ENCODE data around the gene MDM4. TPM values are rescaled to one million over a fixed set of nuclear protein-coding genes. Genes with fewer than 3 reads are reported as not detected.
A peak's percentile ranks its signal among the peaks of the same experiment; 100 is the strongest.

Gene MDM4
- total and polyA plus RNA-seq, 4 experiments from 2014 or later: 7.7 to 237 (median 120) TPM

GRCh38 chr1:204591473-204592090, 75.4 kb downstream of the MDM4 start:
- peaks cover 0 to 1% (median under 1%) of the 10 kb centered on the region in 4 donors for H3K4me1 Mint-ChIP-seq
- POLR2A ChIA-PET (ENCODE audit: partially characterized antibody): no interaction called here
- no peaks in the 10 kb centered on the region for H3K9me3 ChIP-seq (ENCODE audit: control insufficient read depth in 1 of 2, low read length in 2 of 2)
- H3K36me3 Mint-ChIP-seq: peaks cover 0 to 14% of the 10 kb centered on the region in 2 donors
- H3K4me3 ChIP-seq (ENCODE audit: low read length in 2 of 2): no peak overlapping the region
- peak overlapping the region in 1 of 7 donors; percentile 13 for H3K27ac Mint-ChIP-seq
- no peaks in the 10 kb centered on the region for H3K4me1 ChIP-seq (ENCODE audit: insufficient read depth, low read length)
- no peaks in the 10 kb centered on the region for H3K27me3 ChIP-seq (ENCODE audit: insufficient read depth, low read length)
- no peaks in the 10 kb centered on the region for H3K36me3 ChIP-seq (ENCODE audit: insufficient read depth, low read length)
- no peak overlapping the region for H3K27ac ChIP-seq (ENCODE audit: low read depth, low read length)
- DNase-seq: no peak
- no peaks in the 10 kb centered on the region for H3K27me3 Mint-ChIP-seq
- intact Hi-C loops (cut with micrococcal nuclease): no loop called here
- H3K4me3 Mint-ChIP-seq: no peak overlapping the region
- H3K9me3 Mint-ChIP-seq: no peaks in the 10 kb centered on the region
- CTCF ChIA-PET (ENCODE audit: partially characterized antibody): interaction anchor here (0.9 to 1.1 kb wide), 2 partner anchors 20 to 216 kb away, joined by 3 read pairs; no protein-coding TSS in a partner anchor

GRCh38 chr1:204592246-204592948, 76.2 kb downstream of the MDM4 start:
- no peak for DNase-seq
- Mint-ChIP-seq H3K27me3 (no peaks in the 10 kb centered on the region), H3K4me3 (no peak overlapping the region), H3K36me3 (peaks cover 0 to 20% of the 10 kb centered on the region in 2 donors), H3K4me1 (peaks cover 0 to 1% (median under 1%) of the 10 kb centered on the region in 4 donors), H3K9me3 (no peaks in the 10 kb centered on the region), H3K27ac (peak overlapping the region in 1 of 7 donors; percentile 73)
- intact Hi-C loops (cut with micrococcal nuclease): no loop called here
- Histone ChIP-seq H3K27ac (ENCODE audit: low read depth, low read length) (no peak overlapping the region), H3K9me3 (ENCODE audit: control insufficient read depth in 1 of 2, low read length in 2 of 2) (no peaks in the 10 kb centered on the region), H3K27me3 (ENCODE audit: insufficient read depth, low read length) (no peaks in the 10 kb centered on the region), H3K36me3 (ENCODE audit: insufficient read depth, low read length) (no peaks in the 10 kb centered on the region), H3K4me3 (ENCODE audit: low read length in 2 of 2) (no peak overlapping the region), H3K4me1 (ENCODE audit: insufficient read depth, low read length) (no peaks in the 10 kb centered on the region)
- ChIA-PET CTCF (ENCODE audit: partially characterized antibody) (interaction anchor here (0.9 to 1.1 kb wide), 2 partner anchors 19 to 215 kb away, joined by 3 read pairs; no protein-coding TSS in a partner anchor), POLR2A (ENCODE audit: partially characterized antibody) (no interaction called here)

- no peaks in the 10 kb centered on the region for H3K4me1 Mint-ChIP-seq
- no peak overlapping the region for H3K4me3 Mint-ChIP-seq
- no peaks in the 10 kb centered on the region for H3K4me1 ChIP-seq (ENCODE audit: insufficient read depth, low read length)
- no peak overlapping the region for H3K27ac ChIP-seq (ENCODE audit: low read depth, low read length)
- no peaks in the 10 kb centered on the region for H3K27me3 ChIP-seq (ENCODE audit: insufficient read depth, low read length)
- H3K9me3 Mint-ChIP-seq: no peaks in the 10 kb centered on the region
- no peak overlapping the region for H3K4me3 ChIP-seq (ENCODE audit: low read length in 2 of 2)
- ChIA-PET CTCF (ENCODE audit: partially characterized antibody) (no interaction called here), POLR2A (ENCODE audit: partially characterized antibody) (no interaction called here)
- no peak overlapping the region for H3K27ac Mint-ChIP-seq
- no peak for DNase-seq
- intact Hi-C loops (cut with micrococcal nuclease): no loop called here
- peaks cover 0 to 41% of the 10 kb centered on the region in 2 donors for H3K36me3 Mint-ChIP-seq
- no peaks in the 10 kb centered on the region for H3K36me3 ChIP-seq (ENCODE audit: insufficient read depth, low read length)
- no peaks in the 10 kb centered on the region for H3K9me3 ChIP-seq (ENCODE audit: control insufficient read depth in 1 of 2, low read length in 2 of 2)
- no peaks in the 10 kb centered on the region for H3K27me3 Mint-ChIP-seq
These were observed 82.2 kb downstream of the MDM4 start for GRCh38 chr1:204598319-204598969.

GRCh38 chr1:204599098-204599497, 82.9 kb downstream of the MDM4 start:
- Histone ChIP-seq H3K36me3 (ENCODE audit: insufficient read depth, low read length) (no peaks in the 10 kb centered on the region), H3K27me3 (ENCODE audit: insufficient read depth, low read length) (no peaks in the 10 kb centered on the region), H3K4me1 (ENCODE audit: insufficient read depth, low read length) (no peaks in the 10 kb centered on the region), H3K27ac (ENCODE audit: low read depth, low read length) (no peak overlapping the region), H3K4me3 (ENCODE audit: low read length in 2 of 2) (no peak overlapping the region), H3K9me3 (ENCODE audit: control insufficient read depth in 1 of 2, low read length in 2 of 2) (no peaks in the 10 kb centered on the region)
- peaks cover 0 to 46% of the 10 kb centered on the region in 2 donors for H3K36me3 Mint-ChIP-seq
- no peak for DNase-seq
- no peak overlapping the region for H3K4me3 Mint-ChIP-seq
- intact Hi-C loops (cut with micrococcal nuclease): no loop called here
- H3K4me1 Mint-ChIP-seq: no peaks in the 10 kb centered on the region
- CTCF ChIA-PET (ENCODE audit: partially characterized antibody): no interaction called here
- no peaks in the 10 kb centered on the region for H3K9me3 Mint-ChIP-seq
- H3K27me3 Mint-ChIP-seq: no peaks in the 10 kb centered on the region
- H3K27ac Mint-ChIP-seq: no peak overlapping the region
- POLR2A ChIA-PET (ENCODE audit: partially characterized antibody): no interaction called here

GRCh38 chr1:204599596-204599995, 83.4 kb downstream of the MDM4 start:
- Mint-ChIP-seq H3K27me3 (no peaks in the 10 kb centered on the region), H3K36me3 (peaks cover 0 to 50% of the 10 kb centered on the region in 2 donors), H3K9me3 (no peaks in the 10 kb centered on the region), H3K27ac (no peak overlapping the region), H3K4me1 (no peaks in the 10 kb centered on the region), H3K4me3 (no peak overlapping the region)
- Histone ChIP-seq H3K4me3 (ENCODE audit: low read length in 2 of 2) (no peak overlapping the region), H3K36me3 (ENCODE audit: insufficient read depth, low read length) (no peaks in the 10 kb centered on the region), H3K27me3 (ENCODE audit: insufficient read depth, low read length) (no peaks in the 10 kb centered on the region), H3K4me1 (ENCODE audit: insufficient read depth, low read length) (no peaks in the 10 kb centered on the region), H3K9me3 (ENCODE audit: control insufficient read depth in 1 of 2, low read length in 2 of 2) (no peaks in the 10 kb centered on the region), H3K27ac (ENCODE audit: low read depth, low read length) (no peak overlapping the region)
- no peak for DNase-seq
- CTCF ChIA-PET (ENCODE audit: partially characterized antibody): no interaction called here
- POLR2A ChIA-PET (ENCODE audit: partially characterized antibody): no interaction called here
- intact Hi-C loops (cut with micrococcal nuclease): no loop called here

GRCh38 chr1:204600203-204600602, 84.0 kb downstream of the MDM4 start:
- POLR2A ChIA-PET (ENCODE audit: partially characterized antibody): no interaction called here
- H3K4me3 Mint-ChIP-seq: no peak overlapping the region
- no peaks in the 10 kb centered on the region for H3K9me3 Mint-ChIP-seq
- no peaks in the 10 kb centered on the region for H3K36me3 ChIP-seq (ENCODE audit: insufficient read depth, low read length)
- no peak for DNase-seq
- intact Hi-C loops (cut with micrococcal nuclease): no loop called here
- H3K4me1 Mint-ChIP-seq: no peaks in the 10 kb centered on the region
- peaks cover 0 to 50% of the 10 kb centered on the region in 2 donors for H3K36me3 Mint-ChIP-seq
- no peak overlapping the region for H3K27ac Mint-ChIP-seq
- H3K27me3 ChIP-seq (ENCODE audit: insufficient read depth, low read length): no peaks in the 10 kb centered on the region
- H3K4me3 ChIP-seq (ENCODE audit: low read length in 2 of 2): no peak overlapping the region
- no peaks in the 10 kb centered on the region for H3K9me3 ChIP-seq (ENCODE audit: control insufficient read depth in 1 of 2, low read length in 2 of 2)
- CTCF ChIA-PET (ENCODE audit: partially characterized antibody): no interaction called here
- H3K27ac ChIP-seq (ENCODE audit: low read depth, low read length): no peak overlapping the region
- no peaks in the 10 kb centered on the region for H3K4me1 ChIP-seq (ENCODE audit: insufficient read depth, low read length)
- H3K27me3 Mint-ChIP-seq: no peaks in the 10 kb centered on the region

- Mint-ChIP-seq H3K4me3 (no peak overlapping the region), H3K27ac (no peak overlapping the region), H3K27me3 (no peaks in the 10 kb centered on the region), H3K4me1 (no peaks in the 10 kb centered on the region), H3K9me3 (no peaks in the 10 kb centered on the region), H3K36me3 (peaks cover 0 to 45% of the 10 kb centered on the region in 2 donors)
- DNase-seq: no peak
- intact Hi-C loops (cut with micrococcal nuclease): no loop called here
- no peaks in the 10 kb centered on the region for H3K4me1 ChIP-seq (ENCODE audit: insufficient read depth, low read length)
- ChIA-PET POLR2A (ENCODE audit: partially characterized antibody) (no interaction called here), CTCF (ENCODE audit: partially characterized antibody) (no interaction called here)
- H3K9me3 ChIP-seq (ENCODE audit: control insufficient read depth in 1 of 2, low read length in 2 of 2): no peaks in the 10 kb centered on the region
- H3K27ac ChIP-seq (ENCODE audit: low read depth, low read length): no peak overlapping the region
- no peaks in the 10 kb centered on the region for H3K36me3 ChIP-seq (ENCODE audit: insufficient read depth, low read length)
- no peaks in the 10 kb centered on the region for H3K27me3 ChIP-seq (ENCODE audit: insufficient read depth, low read length)
- H3K4me3 ChIP-seq (ENCODE audit: low read length in 2 of 2): no peak overlapping the region
These were observed 84.8 kb downstream of the MDM4 start for GRCh38 chr1:204600968-204601367.
